Measurements from ENCODE around the gene SPRED2.

GRCh38 chr2:65436824-65437221 is 4.4 kb upstream of the SPRED2 start:
- TF ChIP-seq, protein P1, sequence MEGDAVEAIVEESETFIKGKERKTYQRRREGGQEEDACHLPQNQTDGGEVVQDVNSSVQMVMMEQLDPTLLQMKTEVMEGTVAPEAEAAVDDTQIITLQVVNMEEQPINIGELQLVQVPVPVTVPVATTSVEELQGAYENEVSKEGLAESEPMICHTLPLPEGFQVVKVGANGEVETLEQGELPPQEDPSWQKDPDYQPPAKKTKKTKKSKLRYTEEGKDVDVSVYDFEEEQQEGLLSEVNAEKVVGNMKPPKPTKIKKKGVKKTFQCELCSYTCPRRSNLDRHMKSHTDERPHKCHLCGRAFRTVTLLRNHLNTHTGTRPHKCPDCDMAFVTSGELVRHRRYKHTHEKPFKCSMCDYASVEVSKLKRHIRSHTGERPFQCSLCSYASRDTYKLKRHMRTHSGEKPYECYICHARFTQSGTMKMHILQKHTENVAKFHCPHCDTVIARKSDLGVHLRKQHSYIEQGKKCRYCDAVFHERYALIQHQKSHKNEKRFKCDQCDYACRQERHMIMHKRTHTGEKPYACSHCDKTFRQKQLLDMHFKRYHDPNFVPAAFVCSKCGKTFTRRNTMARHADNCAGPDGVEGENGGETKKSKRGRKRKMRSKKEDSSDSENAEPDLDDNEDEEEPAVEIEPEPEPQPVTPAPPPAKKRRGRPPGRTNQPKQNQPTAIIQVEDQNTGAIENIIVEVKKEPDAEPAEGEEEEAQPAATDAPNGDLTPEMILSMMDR (conservative IDR thresholded peaks at IDR 0.05 in 1 of 2, IDR thresholded peaks at IDR 0.05 in 1 of 2; ENCODE audit: extremely low read depth in 1 of 2, insufficient read depth in 1 of 2, low read depth in 1 of 2, low read length in 2 of 2): no peak
- no peak for TF ChIP-seq EZH2 (IDR thresholded peaks at IDR 0.05; ENCODE audit: borderline replicate concordance, low read length)
